Measurements from ENCODE around the gene PICK1.

Gene PICK1

GRCh38 chr22:38042488-38042790, 14.8 kb upstream of the PICK1 start:
- Histone ChIP-seq H3K9ac (peak overlapping the region in 6 of 11 experiments; percentile 9 to 28 (median 14); a peak in 2 of 22 replicates), H3K27me3 (no peaks in the 10 kb centered on the region)
- no peak for TF ChIP-seq Cebpa-rat (IDR thresholded peaks at IDR 0.05)

GRCh38 chr22:38043151-38044039, 13.8 kb upstream of the PICK1 start:
- Histone ChIP-seq H3K9me3 (replicated peaks in 1 of 11) (no peaks in the 10 kb centered on the region), H3K4me3 (no peak overlapping the region), H3K9ac (peak overlapping the region in 1 of 11 experiments; percentile 17; a peak in 1 of 22 replicates), H3K4me1 (peaks cover 14 to 26% (median 20%) of the 10 kb centered on the region in 10 experiments), H3K36me3 (no peaks in the 10 kb centered on the region), H3K27ac (peak overlapping the region in 1 of 11 experiments; percentile 46; a peak in 1 of 22 replicates), H3K4me2 (peak overlapping the region in 5 of 11 experiments; percentile 83 to 97 (median 87); a peak in 8 of 22 replicates), H3K27me3 (no peaks in the 10 kb centered on the region), H4K20me1 (peaks cover 0 to 5% (median 0%) of the 10 kb centered on the region in 11 experiments; a peak in 1 of 22 replicates)
- no peak for TF ChIP-seq Cebpa-rat (IDR thresholded peaks at IDR 0.05)

More at GRCh38 chr22:38042488-38042790, 14.8 kb upstream of the PICK1 start:
- Histone ChIP-seq H3K36me3 (no peaks in the 10 kb centered on the region), H3K4me3 (no peak overlapping the region; a peak in 2 of 20 replicates), H3K9me3 (replicated peaks in 1 of 11) (no peaks in the 10 kb centered on the region), H3K4me2 (peak overlapping the region; percentile 39 to 97 (median 79); a peak in 21 of 22 replicates), H3K27ac (peak overlapping the region in 7 of 11 experiments; percentile 10 to 46 (median 41); a peak in 10 of 22 replicates), H3K4me1 (peaks cover 14 to 26% (median 20%) of the 10 kb centered on the region in 10 experiments), H4K20me1 (peaks cover 0 to 5% (median 0%) of the 10 kb centered on the region in 11 experiments; a peak in 1 of 22 replicates)

- no peak overlapping the region for H3K27ac ChIP-seq
- H3K27me3 ChIP-seq: no peaks in the 10 kb centered on the region
- H3K4me1 ChIP-seq: peaks cover 14 to 25% (median 21%) of the 10 kb centered on the region in 10 experiments
- H4K20me1 ChIP-seq: peaks cover 0 to 5% (median 0%) of the 10 kb centered on the region in 11 experiments; a peak in 2 of 22 replicates
- no peak overlapping the region for H3K9ac ChIP-seq
- TF ChIP-seq Cebpa-rat (IDR thresholded peaks at IDR 0.05): no peak
- no peaks in the 10 kb centered on the region for H3K36me3 ChIP-seq
- H3K4me3 ChIP-seq: no peak overlapping the region
- no peaks in the 10 kb centered on the region for H3K9me3 ChIP-seq (replicated peaks in 1 of 11)
- H3K4me2 ChIP-seq: no peak overlapping the region
These were observed 11.0 kb upstream of the PICK1 start for GRCh38 chr22:38046070-38046748.

- no peaks in the 10 kb centered on the region for H3K9me3 ChIP-seq (replicated peaks in 1 of 11)
- no peak overlapping the region for H3K4me2 ChIP-seq
- H3K36me3 ChIP-seq: no peaks in the 10 kb centered on the region
- H3K9ac ChIP-seq: no peak overlapping the region
- no peak overlapping the region for H3K4me3 ChIP-seq
- no peak for TF ChIP-seq Cebpa-rat (IDR thresholded peaks at IDR 0.05)
- no peak overlapping the region for H3K27ac ChIP-seq
- no peaks in the 10 kb centered on the region for H3K27me3 ChIP-seq
- H3K4me1 ChIP-seq: peaks cover 8 to 41% (median 24%) of the 10 kb centered on the region in 10 experiments; a peak in 19 of 20 replicates
- H4K20me1 ChIP-seq: no peaks in the 10 kb centered on the region; a peak in 1 of 22 replicates
These were observed 7.2 kb upstream of the PICK1 start for GRCh38 chr22:38049812-38050619.

GRCh38 chr22:38050720-38051119, 6.5 kb upstream of the PICK1 start:
- no peak overlapping the region for H3K9ac ChIP-seq
- no peaks in the 10 kb centered on the region for H3K27me3 ChIP-seq
- no peaks in the 10 kb centered on the region; a peak in 1 of 22 replicates for H4K20me1 ChIP-seq
- no peaks in the 10 kb centered on the region for H3K36me3 ChIP-seq
- peaks cover 8 to 41% (median 24%) of the 10 kb centered on the region in 10 experiments; a peak in 19 of 20 replicates for H3K4me1 ChIP-seq
- no peak overlapping the region for H3K4me3 ChIP-seq
- no peaks in the 10 kb centered on the region for H3K9me3 ChIP-seq (replicated peaks in 1 of 11)
- H3K27ac ChIP-seq: no peak overlapping the region
- H3K4me2 ChIP-seq: peak overlapping the region in 2 of 11 experiments; percentile 9 to 18; a peak in 1 of 22 replicates
- TF ChIP-seq Cebpa-rat (IDR thresholded peaks at IDR 0.05): no peak

GRCh38 chr22:38051261-38051660, 5.9 kb upstream of the PICK1 start:
- H3K27ac ChIP-seq: no peak overlapping the region
- H3K36me3 ChIP-seq: no peaks in the 10 kb centered on the region
- H3K9me3 ChIP-seq (replicated peaks in 1 of 11): no peaks in the 10 kb centered on the region
- no peak overlapping the region for H3K9ac ChIP-seq
- peaks cover 9 to 43% (median 27%) of the 10 kb centered on the region in 10 experiments for H3K4me1 ChIP-seq
- H4K20me1 ChIP-seq: no peaks in the 10 kb centered on the region; a peak in 1 of 22 replicates
- H3K4me3 ChIP-seq: no peak overlapping the region
- no peaks in the 10 kb centered on the region for H3K27me3 ChIP-seq
- no peak for TF ChIP-seq Cebpa-rat (IDR thresholded peaks at IDR 0.05)
- peak overlapping the region in 2 of 11 experiments; percentile 9 to 18; a peak in 1 of 22 replicates for H3K4me2 ChIP-seq

- H3K4me3 ChIP-seq: no peak overlapping the region
- peak overlapping the region; percentile 59 to 73 (median 67) for H3K4me2 ChIP-seq
- no peaks in the 10 kb centered on the region; a peak in 1 of 22 replicates for H4K20me1 ChIP-seq
- 0 out of 22 replicates have a peak overlapping the region, but pooled peaks of 1 of the 11 experiments have one; percentile 12 for H3K27ac ChIP-seq
- no peak for TF ChIP-seq Cebpa-rat (IDR thresholded peaks at IDR 0.05)
- no peaks in the 10 kb centered on the region for H3K27me3 ChIP-seq
- no peaks in the 10 kb centered on the region for H3K9me3 ChIP-seq (replicated peaks in 1 of 11)
- no peaks in the 10 kb centered on the region for H3K36me3 ChIP-seq
- peaks cover 16 to 52% (median 36%) of the 10 kb centered on the region in 10 experiments for H3K4me1 ChIP-seq
- peak overlapping the region in 5 of 11 experiments; percentile 8 to 60 (median 39); a peak in 6 of 22 replicates for H3K9ac ChIP-seq
These were observed 5.0 kb upstream of the PICK1 start for GRCh38 chr22:38051900-38052862.
